Muscle layer of colon (tissue), 2 donors: ENCODE data around the gene SELENOH.
A peak's percentile ranks its signal among the peaks of the same experiment; 100 is the strongest.
"Not testable (repeated sequence)": the region's sequence is repeated elsewhere in the genome, so short reads cannot be mapped to it uniquely, and the experiment has no call there.

Source experiments
- H3K27ac ChIP-seq: one replicate; pipeline ENCODE4 v1.7.0; 2013; ENCODE audit warnings: low read depth, mild to moderate bottlenecking, low read length, moderate library complexity
- H3K27me3 ChIP-seq, 2 donors: one replicate each; pipeline ENCODE4 v1.7.0; 2013; ENCODE audit warnings: low read length in 2 of 2, mild to moderate bottlenecking in 2 of 2; ENCODE audit not compliant: insufficient read depth in 2 of 2, control insufficient read depth in 1 of 2
- H3K36me3 ChIP-seq: one replicate; pipeline ENCODE4 v1.7.0; 2013; ENCODE audit warnings: mild to moderate bottlenecking, low read length; ENCODE audit not compliant: insufficient read depth
- H3K4me1 ChIP-seq: one replicate; pipeline ENCODE4 v1.7.0; 2013; ENCODE audit warnings: mild to moderate bottlenecking, low read length; ENCODE audit not compliant: insufficient read depth
- H3K4me3 ChIP-seq, 2 donors: one replicate each; pipeline ENCODE4 v1.7.0; 2013; ENCODE audit warnings: low read length in 2 of 2, low read depth in 1 of 2, mild to moderate bottlenecking in 1 of 2, moderate library complexity in 1 of 2
- H3K9ac ChIP-seq: one replicate; pipeline ENCODE4 v1.7.0; 2013; ENCODE audit warnings: low read length
- H3K9me3 ChIP-seq: one replicate; pipeline ENCODE4 v1.7.0; 2013; ENCODE audit warnings: mild to moderate bottlenecking, low read length
- donor health status: abdominal sarcoma.
- donor health status: Adenocarcinoma of cecum.

SELENOH gene

DNA sequence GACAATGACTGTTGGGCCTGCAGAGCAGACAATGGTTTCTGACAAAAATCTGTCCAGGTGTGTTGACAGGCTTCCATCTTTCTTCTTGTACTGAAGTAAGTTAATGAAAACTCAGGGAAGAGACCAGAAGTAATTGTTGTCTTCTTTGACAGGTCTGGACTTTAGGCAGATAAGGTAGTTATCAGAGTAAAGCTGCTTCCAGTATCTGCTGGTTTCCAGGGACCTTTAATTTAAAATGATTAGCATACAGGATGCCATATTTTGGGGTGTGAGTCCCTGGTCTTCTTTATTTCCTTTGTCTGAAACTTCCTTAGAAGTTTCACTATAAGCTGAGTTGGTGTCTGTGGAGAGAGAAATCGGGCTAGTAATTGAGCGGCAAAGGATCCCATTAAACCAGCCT is 27.5 kb upstream of the SELENOH start:
- no peaks in the 10 kb centered on the region for H3K27me3 ChIP-seq
- no peaks in the 10 kb centered on the region for H3K9me3 ChIP-seq
- H3K9ac ChIP-seq, result no peak overlapping the region
- H3K4me3 ChIP-seq, result peak overlapping the region; percentile 95 to 99
- H3K36me3 ChIP-seq, result no peaks in the 10 kb centered on the region
- H3K27ac ChIP-seq, result no peak overlapping the region
- peaks cover 33% of the 10 kb centered on the region for H3K4me1 ChIP-seq

DNA sequence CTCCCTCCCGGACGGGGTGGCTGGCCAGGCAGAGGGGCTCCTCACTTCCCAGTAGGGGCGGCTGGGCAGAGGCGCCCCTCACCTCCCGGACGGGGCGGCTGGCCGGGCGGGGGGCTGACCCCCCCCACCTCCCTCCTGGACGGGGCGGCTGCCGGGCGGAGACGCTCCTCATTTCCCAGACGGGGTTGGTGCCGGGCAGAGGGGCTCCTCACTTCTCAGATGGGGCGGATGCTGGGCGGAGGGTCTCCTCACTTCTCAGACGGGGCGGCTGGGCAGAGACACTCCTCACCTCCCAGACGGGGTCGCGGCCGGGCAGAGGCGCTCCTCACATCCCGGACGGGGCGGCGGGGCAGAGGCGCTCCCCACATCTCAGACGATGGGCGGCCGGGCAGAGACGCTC is 24.6 kb upstream of the SELENOH start:
- not testable (repeated sequence) for H3K9me3 ChIP-seq, H3K36me3 ChIP-seq, H3K9ac ChIP-seq, H3K27me3 ChIP-seq, H3K4me3 ChIP-seq, H3K27ac ChIP-seq
- H3K4me1 ChIP-seq, result peaks cover 19% of the 10 kb centered on the region

DNA sequence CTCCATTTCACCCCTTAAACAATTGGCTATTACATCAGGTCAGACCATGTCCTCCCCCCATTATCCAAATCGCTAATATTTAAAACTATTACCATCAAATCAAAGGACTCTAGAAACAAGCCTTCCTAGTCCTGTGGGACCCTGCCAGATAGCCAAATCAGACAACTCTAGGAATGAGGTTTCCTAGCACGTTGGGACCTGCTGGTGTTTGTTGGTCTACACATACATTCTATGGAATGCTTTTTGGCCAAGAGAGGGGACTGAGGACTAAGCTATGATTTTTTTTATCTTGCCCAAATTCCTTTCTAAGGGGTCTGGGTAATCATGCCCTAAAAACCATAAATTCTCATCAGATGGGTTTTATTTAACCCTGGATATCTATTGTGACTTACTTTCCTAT is 14.1 kb upstream of the SELENOH start:
- Histone ChIP-seq H3K4me1 (no peaks in the 10 kb centered on the region), H3K36me3 (no peaks in the 10 kb centered on the region), H3K27ac (no peak overlapping the region), H3K9ac (no peak overlapping the region), H3K4me3 (no peak overlapping the region), H3K9me3 (no peaks in the 10 kb centered on the region), H3K27me3 (no peaks in the 10 kb centered on the region)

DNA sequence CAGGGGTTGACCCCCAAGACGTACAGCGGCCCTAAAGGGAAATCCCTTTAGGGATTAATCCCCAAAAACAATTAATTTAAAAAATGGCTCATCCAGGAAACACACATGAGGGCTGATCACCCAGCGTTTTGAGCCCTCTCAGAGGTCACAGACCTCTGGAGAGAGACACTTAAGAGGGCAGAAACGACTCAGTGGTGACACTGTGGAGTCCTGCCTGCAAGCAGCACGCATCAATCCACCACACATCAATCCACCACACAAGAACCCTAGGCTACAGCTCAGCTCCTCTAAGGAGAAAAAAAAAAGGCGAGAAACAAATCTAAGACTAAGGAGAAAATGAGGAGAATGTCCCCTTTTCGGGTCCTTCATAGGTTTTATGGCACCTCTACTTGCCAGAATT is 12.5 kb upstream of the SELENOH start:
- Histone ChIP-seq H3K27me3 (no peaks in the 10 kb centered on the region), H3K36me3 (no peaks in the 10 kb centered on the region), H3K4me1 (no peaks in the 10 kb centered on the region), H3K9me3 (no peaks in the 10 kb centered on the region), H3K9ac (no peak overlapping the region), H3K4me3 (no peak overlapping the region), H3K27ac (no peak overlapping the region)

DNA sequence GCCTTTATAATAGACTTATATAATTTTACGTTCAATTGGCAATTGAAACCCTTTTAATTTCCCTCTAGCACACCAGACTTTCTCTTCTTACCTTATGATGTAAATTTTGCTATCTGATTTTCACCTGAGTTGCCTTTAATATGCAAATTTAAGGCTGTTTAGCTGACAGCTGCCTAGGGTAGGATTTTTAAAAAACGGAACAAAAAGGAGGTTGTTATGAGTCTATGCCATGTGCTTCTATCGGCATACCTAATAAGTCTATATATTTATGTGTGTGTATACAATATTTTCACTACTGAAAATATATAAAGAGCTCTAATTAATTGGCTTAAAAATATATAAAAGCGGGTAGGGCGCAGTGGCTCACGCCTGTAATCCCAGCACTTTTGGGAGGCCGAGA is 11.8 kb upstream of the SELENOH start:
- Histone ChIP-seq H3K9me3 (no peaks in the 10 kb centered on the region), H3K27me3 (no peaks in the 10 kb centered on the region), H3K4me1 (no peaks in the 10 kb centered on the region), H3K36me3 (no peaks in the 10 kb centered on the region), H3K27ac (no peak overlapping the region), H3K9ac (no peak overlapping the region), H3K4me3 (no peak overlapping the region)

DNA sequence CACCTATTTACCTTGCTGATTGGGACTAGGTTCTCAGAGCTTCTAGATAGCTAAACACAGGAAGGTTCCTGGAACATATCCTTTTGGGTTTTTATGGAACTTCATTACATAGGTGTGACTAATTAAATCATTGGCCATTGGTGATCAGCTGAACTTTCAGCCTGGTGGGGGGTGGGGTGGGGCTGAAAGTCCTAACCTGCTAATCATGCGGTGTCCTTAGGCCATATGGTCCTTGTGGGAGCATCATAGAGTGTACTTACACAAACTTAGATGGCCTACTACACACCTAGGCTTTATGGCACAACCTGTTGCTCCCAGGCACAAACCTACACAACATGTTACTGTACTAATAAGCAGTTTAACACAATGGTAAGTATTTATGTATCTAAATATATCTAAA is 8.6 kb upstream of the SELENOH start:
- no peak overlapping the region for H3K9ac ChIP-seq
- H3K4me3 ChIP-seq, result no peak overlapping the region
- H3K27me3 ChIP-seq, result no peaks in the 10 kb centered on the region
- H3K4me1 ChIP-seq, result no peaks in the 10 kb centered on the region
- peaks cover 4% of the 10 kb centered on the region for H3K36me3 ChIP-seq
- no peak overlapping the region for H3K27ac ChIP-seq
- no peaks in the 10 kb centered on the region for H3K9me3 ChIP-seq

DNA sequence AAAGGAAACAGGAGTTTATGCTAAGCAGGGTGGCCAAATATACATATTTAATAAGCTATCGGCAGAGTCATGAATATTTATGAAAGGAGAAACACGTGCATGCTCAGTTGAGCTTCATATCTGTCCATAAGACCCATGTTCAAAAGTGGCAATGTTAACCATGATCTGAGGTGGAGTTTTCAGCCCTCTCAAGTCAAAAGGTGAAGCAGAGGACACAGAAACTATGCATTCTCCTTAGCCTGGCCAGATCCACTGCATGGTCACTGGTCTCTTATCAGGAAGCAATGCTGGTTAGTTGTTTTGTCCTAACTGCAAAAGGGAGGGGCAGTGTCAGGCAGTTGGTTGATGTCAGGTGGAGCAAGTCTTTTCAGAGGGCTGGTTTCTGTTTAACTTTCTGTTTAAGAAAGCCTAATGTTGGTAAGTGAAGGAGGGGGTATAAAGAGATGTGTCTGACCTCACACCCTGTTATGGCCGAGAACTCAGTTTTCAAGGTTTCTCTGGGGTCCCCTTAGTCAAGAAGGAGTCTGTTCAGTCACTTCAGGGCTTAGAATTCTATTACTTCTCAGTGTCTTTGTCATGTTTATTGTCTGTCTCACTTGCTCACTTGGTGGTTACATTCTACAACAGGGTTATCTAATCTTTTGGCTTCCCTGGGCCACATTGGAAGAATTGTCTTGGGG is 5.5 kb upstream of the SELENOH start:
- Histone ChIP-seq H3K27ac (no peak overlapping the region), H3K27me3 (no peaks in the 10 kb centered on the region), H3K9ac (no peak overlapping the region)

DNA sequence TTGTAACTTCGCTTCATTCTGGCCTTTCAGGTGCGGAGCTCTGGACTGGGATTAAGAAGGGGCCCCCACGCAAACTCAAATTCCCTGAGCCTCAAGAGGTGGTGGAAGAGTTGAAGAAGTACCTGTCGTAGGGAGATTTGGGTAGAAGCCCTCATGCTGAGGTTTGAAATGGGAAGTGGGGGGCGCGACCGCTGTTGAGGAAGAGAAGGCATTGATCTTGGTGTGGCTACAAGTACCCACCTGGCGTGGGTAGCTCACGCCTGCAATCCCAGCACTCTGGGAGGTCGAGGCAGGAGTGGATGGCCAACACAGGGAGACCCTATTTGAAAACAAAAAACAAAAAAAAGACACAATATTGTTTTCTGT is 779 bp downstream of the SELENOH start:
- Histone ChIP-seq H3K4me1 (peaks cover 17% of the 10 kb centered on the region), H3K4me3 (peak overlapping the region; percentile 59 to 89), H3K27ac (peak overlapping the region; percentile 75), H3K27me3 (no peaks in the 10 kb centered on the region), H3K9ac (peak overlapping the region; percentile 97), H3K9me3 (no peaks in the 10 kb centered on the region), H3K36me3 (peaks cover 60% of the 10 kb centered on the region)

More for the DNA sequence above, 5.5 kb upstream of the SELENOH start:
- peaks cover 4% of the 10 kb centered on the region for H3K4me1 ChIP-seq
- no peak overlapping the region for H3K4me3 ChIP-seq
- H3K9me3 ChIP-seq, result no peaks in the 10 kb centered on the region
- peaks cover 23% of the 10 kb centered on the region for H3K36me3 ChIP-seq

DNA sequence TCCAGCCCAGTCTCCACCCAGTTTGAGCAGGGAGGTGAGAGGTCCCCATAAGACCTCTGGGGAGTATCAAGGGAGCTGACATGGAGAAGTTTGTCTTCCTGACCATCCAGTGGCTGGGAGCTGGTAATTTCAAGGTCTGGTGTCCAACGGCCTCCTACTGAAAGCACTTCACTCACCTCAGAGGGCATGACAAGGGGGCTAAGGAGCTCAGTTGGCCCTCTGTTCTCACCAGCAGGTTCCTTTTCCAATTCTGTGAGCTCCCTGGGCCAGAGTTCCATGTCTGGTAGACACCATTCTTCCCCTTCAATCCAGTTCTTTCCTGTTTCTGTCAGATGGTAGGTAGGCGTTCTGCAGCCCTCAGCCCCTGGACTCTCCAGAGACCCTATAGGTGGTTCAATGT is 3.1 kb downstream of the SELENOH start:
- Histone ChIP-seq H3K27ac (no peak overlapping the region), H3K36me3 (peaks cover 39% of the 10 kb centered on the region), H3K27me3 (no peaks in the 10 kb centered on the region), H3K9ac (no peak overlapping the region), H3K4me3 (no peak overlapping the region), H3K4me1 (peaks cover 17% of the 10 kb centered on the region), H3K9me3 (no peaks in the 10 kb centered on the region)

DNA sequence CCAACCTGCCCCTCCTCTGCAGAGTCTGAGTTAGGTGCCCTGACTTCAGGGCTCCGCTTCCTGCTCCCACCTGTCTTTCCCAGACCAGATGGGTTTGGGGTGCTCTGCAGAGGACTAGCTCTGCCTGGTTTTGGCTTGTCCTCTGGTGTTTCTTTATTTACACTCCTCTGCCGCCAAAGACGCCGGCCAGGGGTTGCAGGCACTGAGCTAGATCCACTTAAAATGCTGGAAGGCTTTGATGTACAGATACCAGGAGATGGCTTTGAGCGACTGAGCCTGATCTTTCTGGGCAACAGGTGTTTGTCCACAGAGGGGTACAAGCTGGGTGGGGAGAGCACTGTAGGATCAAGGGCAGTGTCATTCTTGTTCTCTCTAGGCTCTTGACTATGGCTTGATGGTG is 3.9 kb downstream of the SELENOH start:
- no peak overlapping the region for H3K4me3 ChIP-seq

DNA sequence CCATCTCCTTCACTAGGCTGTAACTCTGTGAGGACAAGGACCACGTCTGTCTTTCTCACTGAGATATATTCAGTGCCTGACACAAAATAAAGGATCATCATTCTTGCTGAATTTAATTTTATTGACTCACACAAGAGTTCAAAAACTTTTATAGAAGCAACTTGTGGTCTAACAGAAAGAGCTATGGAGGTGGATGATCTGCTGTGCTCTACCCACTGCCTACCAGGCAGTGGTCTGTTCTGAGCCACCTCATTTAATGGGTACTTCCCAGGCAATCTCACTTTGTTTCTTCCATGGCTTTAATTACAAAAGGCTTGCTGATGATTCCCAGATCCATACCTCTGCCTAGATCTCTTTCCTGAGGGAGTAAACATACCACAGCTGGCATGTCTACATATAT is 5.6 kb downstream of the SELENOH start:
- no peaks in the 10 kb centered on the region for H3K27me3 ChIP-seq
- no peak overlapping the region for H3K9ac ChIP-seq
- H3K4me1 ChIP-seq, result peaks cover 10% of the 10 kb centered on the region
- no peak overlapping the region for H3K27ac ChIP-seq
- H3K9me3 ChIP-seq, result no peaks in the 10 kb centered on the region
- H3K4me3 ChIP-seq, result no peak overlapping the region
- H3K36me3 ChIP-seq, result peaks cover 36% of the 10 kb centered on the region

More for the DNA sequence above, 3.9 kb downstream of the SELENOH start:
- Histone ChIP-seq H3K9me3 (no peaks in the 10 kb centered on the region), H3K9ac (no peak overlapping the region), H3K36me3 (peaks cover 36% of the 10 kb centered on the region), H3K27me3 (no peaks in the 10 kb centered on the region), H3K4me1 (peaks cover 17% of the 10 kb centered on the region), H3K27ac (no peak overlapping the region)

DNA sequence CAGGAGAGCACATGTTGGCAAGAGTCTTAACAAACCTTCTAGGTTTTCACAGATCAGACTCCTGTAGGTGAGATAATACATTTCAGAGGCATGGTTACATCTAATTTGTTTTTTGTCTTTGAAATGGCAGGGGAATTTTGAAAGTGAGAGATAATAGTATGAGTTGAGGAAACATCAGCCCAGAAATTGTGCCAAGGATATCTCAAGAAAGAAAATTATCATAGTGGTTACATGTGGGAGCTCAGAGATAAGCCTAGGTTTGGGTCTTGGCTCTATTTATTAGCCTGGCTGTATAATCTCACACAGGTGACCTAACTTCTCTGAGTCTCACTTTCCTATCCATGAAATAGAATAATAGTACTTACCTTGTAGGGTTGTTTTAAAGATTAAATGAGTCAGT is 9.9 kb downstream of the SELENOH start:
- H3K9ac ChIP-seq, result no peak overlapping the region
- H3K27me3 ChIP-seq, result no peaks in the 10 kb centered on the region
- no peak overlapping the region for H3K4me3 ChIP-seq
- no peaks in the 10 kb centered on the region for H3K9me3 ChIP-seq
- H3K27ac ChIP-seq, result no peak overlapping the region
- no peaks in the 10 kb centered on the region for H3K4me1 ChIP-seq
- no peaks in the 10 kb centered on the region for H3K36me3 ChIP-seq
